Kidney (tissue), 14 donors: ENCODE measurements around the gene PRAC1. TPM values are rescaled to one million over a fixed set of nuclear protein-coding genes. Genes with fewer than 3 reads are reported as not detected.

ENCODE experiments used
- DNase-seq, 5 donors: peaks; one replicate each; pipeline ENCODE4 v3.0.0-alpha.2; 2013 to 2020
- FAIRE-seq: peaks from 2 replicates; lab custom pipeline; 2012; peaks lifted over from hg19 to GRCh38; lab: Jason Lieb, UNC
- H3K27ac ChIP-seq, 2 donors: one replicate each; pipeline ENCODE4 v1.7.0; 2013; ENCODE audit warnings: low read depth in 2 of 2, low read length in 2 of 2, inconsistent platforms in 1 of 2
- H3K27me3 ChIP-seq: one replicate; pipeline ENCODE4 v1.7.1; 2013; ENCODE audit warnings: low read length, inconsistent platforms; ENCODE audit not compliant: control insufficient read depth, insufficient read depth
- H3K36me3 ChIP-seq, 3 donors: one replicate each; pipeline versions ENCODE4 v1.7.0 to v1.7.1; 2013; ENCODE audit warnings: low read length in 3 of 3, control low read depth in 1 of 3, inconsistent platforms in 1 of 3; ENCODE audit not compliant: insufficient read depth in 3 of 3, control insufficient read depth in 2 of 3
- H3K4me1 ChIP-seq, 3 donors: one replicate each; pipeline versions ENCODE4 v1.7.0 to v1.7.1; 2013; ENCODE audit warnings: low read length in 3 of 3, inconsistent platforms in 1 of 3, low read depth in 1 of 3; ENCODE audit not compliant: control insufficient read depth in 2 of 3, insufficient read depth in 2 of 3
- H3K4me3 ChIP-seq, 3 donors: one replicate each; pipeline versions ENCODE4 v1.7.0 to v1.8.1; 2013; ENCODE audit warnings: low read length in 3 of 3, control low read depth in 1 of 3, inconsistent platforms in 1 of 3
- H3K9ac ChIP-seq, 3 donors: one replicate each; pipeline versions ENCODE4 v1.7.0 to v1.7.1; 2013; ENCODE audit warnings: low read length in 3 of 3, control low read depth in 1 of 3, inconsistent platforms in 1 of 3
- H3K9me3 ChIP-seq, 3 donors: one replicate each; pipeline versions ENCODE4 v1.7.0 to v1.7.1; 2013; ENCODE audit warnings: low read length in 3 of 3, control low read depth in 1 of 3, inconsistent platforms in 1 of 3; ENCODE audit not compliant: control insufficient read depth in 2 of 3, insufficient read depth in 1 of 3
- intact Hi-C: fragments of 100-400 bp; cut with DNase I; formaldehyde crosslinking; loops from one replicate; pipeline ENCODE4 v1.11.1; 2022
- polyA plus RNA-seq: library from polyadenylated mRNA; stranded (reverse); fragments of 350-450 nt; fragmentation: Illumina TruSeq; extraction: RNeasy Lipid Tissue Mini Kit (QIAGEN cat#74804); gene quantifications from one replicate; pipeline ENCODE4 v1.2.3, GENCODE V29; 2014; ENCODE audit warnings: low read depth, low replicate concordance; ENCODE audit not compliant: insufficient read depth
- total RNA-seq: library from RNA; stranded (reverse); fragmentation: NEBNext Ultra II Directional; extraction: Animal tissue kit (Norgen Biotek cat#: 25700); gene quantifications from one replicate; pipeline ENCODE4 v1.2.1, GENCODE V29; 2021
- TF ChIP-seq, protein P1 (sequence below): IDR thresholded peaks from 3 replicates; pipeline ENCODE4 v1.5.1; 2012; ENCODE audit warnings: mild to moderate bottlenecking, moderate library complexity, borderline replicate concordance; ENCODE audit not compliant: insufficient read depth; ENCODE audit errors: extremely low read depth
- donor health status: control.
- donor health status: control.
- donor health status: control.
- donor health status: control.
- donor health status: control.
- donor health status: DM: yes; HTN: yes; CAD: no.
- donor health status: Normal renal cell carcinoma (clear cell type).

Gene PRAC1
- total and polyA plus RNA-seq, 2 donors from 2014 or later = not detected

DNA sequence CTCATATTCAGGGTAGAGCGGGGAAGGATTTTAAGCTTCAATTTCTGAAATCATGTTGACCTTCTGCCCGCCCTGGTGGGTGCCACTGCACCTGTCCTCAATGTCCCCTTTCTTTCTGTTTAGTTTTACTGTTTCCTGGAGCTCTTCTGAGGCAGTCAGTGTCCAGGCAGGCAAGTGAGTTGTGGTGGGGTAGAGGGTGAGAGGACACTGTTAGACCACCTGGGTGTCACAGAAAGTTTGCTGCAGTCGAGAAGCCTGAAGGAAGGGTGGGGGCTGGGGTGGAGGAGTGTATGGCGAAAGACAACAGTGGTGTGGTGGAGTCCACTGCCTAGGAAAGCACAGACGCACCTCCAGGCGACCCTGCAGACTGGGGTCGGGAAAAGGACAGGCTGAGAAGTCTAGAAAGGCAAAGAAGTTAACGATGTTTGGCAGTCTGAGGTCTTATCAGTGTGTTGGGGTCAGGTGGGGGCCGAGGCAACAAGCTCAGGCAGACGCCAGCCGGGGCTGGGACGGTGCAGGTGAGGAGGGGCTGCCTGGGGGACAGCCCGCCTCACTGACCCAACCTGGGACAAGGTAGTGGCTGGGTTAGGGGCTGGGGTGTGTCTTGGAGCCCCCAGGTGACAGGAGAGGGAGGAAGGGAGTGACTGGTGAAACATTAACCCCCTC is 29.5 kb upstream of the PRAC1 start:
- Histone ChIP-seq H3K9ac (no peak overlapping the region), H3K27ac (no peak overlapping the region), H3K27me3 (peaks cover 87% of the 10 kb centered on the region), H3K9me3 (no peaks in the 10 kb centered on the region), H3K36me3 (no peaks in the 10 kb centered on the region), H3K4me1 (peaks cover 0 to 2% (median 0%) of the 10 kb centered on the region in 3 donors), H3K4me3 (no peak overlapping the region)
- FAIRE-seq (no peak), DNase-seq (no peak)
- intact Hi-C loops = no loop called here
- TF ChIP-seq, protein P1, sequence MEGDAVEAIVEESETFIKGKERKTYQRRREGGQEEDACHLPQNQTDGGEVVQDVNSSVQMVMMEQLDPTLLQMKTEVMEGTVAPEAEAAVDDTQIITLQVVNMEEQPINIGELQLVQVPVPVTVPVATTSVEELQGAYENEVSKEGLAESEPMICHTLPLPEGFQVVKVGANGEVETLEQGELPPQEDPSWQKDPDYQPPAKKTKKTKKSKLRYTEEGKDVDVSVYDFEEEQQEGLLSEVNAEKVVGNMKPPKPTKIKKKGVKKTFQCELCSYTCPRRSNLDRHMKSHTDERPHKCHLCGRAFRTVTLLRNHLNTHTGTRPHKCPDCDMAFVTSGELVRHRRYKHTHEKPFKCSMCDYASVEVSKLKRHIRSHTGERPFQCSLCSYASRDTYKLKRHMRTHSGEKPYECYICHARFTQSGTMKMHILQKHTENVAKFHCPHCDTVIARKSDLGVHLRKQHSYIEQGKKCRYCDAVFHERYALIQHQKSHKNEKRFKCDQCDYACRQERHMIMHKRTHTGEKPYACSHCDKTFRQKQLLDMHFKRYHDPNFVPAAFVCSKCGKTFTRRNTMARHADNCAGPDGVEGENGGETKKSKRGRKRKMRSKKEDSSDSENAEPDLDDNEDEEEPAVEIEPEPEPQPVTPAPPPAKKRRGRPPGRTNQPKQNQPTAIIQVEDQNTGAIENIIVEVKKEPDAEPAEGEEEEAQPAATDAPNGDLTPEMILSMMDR = no peak

DNA sequence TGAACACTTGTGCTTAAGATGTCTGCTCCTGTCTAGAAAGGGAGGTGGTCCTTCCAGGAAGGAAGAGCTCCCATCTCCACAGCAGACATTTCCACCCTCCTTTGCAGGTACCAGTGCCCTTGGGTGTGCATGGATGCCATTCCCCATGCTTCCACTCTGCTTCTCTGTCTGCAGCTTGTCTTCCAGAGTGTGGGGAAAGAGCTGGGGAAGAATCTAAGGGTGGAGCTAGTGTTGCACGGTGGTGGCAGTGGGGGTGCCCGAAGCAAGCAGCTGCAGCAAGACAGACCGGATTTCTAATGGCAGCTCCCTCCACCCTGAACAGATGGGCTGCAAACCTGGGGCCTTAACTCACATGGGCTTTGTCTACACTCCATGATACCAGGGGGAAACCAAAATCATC is 28.9 kb upstream of the PRAC1 start:
- H3K9me3 ChIP-seq = no peaks in the 10 kb centered on the region
- TF ChIP-seq, protein P1 = no peak
- peaks cover 87% of the 10 kb centered on the region for H3K27me3 ChIP-seq
- no peaks in the 10 kb centered on the region for H3K36me3 ChIP-seq
- FAIRE-seq = no peak
- no peak overlapping the region for H3K9ac ChIP-seq
- H3K4me3 ChIP-seq = no peak overlapping the region
- no peak for DNase-seq
- intact Hi-C loops = no loop called here
- no peak overlapping the region for H3K27ac ChIP-seq
- peaks cover 0 to 2% (median 0%) of the 10 kb centered on the region in 3 donors for H3K4me1 ChIP-seq

DNA sequence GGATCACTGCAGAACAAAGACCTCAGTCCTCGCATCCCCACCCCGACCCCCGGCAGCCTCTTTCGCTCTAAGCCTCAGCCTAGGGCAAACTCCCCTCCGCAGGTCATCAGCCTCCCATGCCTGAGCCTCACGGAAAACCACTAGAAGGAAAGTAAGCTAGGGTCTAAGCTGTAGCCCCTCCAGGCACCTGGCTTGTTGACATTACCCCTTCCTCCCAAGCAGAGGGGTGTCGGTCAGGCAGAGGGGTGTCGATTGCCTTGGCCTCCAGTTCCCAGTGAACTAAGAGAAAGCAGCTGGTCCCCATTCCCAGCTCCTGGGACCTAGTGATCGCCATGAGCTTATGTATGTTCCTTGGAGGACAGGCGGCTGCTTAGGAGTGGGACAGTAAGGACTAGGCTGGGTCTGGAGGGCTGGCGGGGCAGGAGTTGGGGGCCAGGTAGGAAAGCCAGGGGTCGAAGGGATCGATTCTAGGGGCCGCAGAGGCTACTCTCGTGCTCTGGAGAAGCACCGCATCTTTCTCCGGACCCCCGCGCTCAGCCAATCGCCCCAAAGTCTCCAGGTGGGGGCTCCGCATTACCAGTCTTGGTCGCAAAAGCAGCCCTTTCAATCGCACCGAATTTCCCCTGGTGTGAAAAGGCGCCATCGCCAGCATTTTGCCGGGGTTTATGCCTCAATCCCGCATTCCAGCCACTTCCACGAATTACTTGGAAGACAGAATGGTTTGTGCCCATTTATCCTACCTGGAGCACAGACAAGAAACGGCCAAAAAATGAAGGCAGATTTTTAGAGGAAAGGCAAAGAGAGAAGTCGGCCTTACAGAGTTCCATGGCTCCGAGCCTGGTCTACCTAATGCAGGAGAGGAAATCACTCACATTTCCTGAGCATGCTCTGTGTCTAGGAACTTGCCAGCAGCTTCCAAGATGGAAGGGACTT is 27.6 kb upstream of the PRAC1 start:
- Histone ChIP-seq H3K27me3 (peaks cover 87% of the 10 kb centered on the region), H3K27ac (no peak overlapping the region), H3K4me1 (peaks cover 0 to 2% (median 0%) of the 10 kb centered on the region in 3 donors), H3K9ac (no peak overlapping the region), H3K36me3 (no peaks in the 10 kb centered on the region), H3K4me3 (no peak overlapping the region), H3K9me3 (no peaks in the 10 kb centered on the region)
- FAIRE-seq = no peak
- no peak for DNase-seq
- intact Hi-C loops = no loop called here
- TF ChIP-seq, protein P1 = no peak
